Mammary epithelial cell (primary cell): ENCODE data around the gene FGF21.
"Not testable (repeated sequence)": the region's sequence is repeated elsewhere in the genome, so short reads cannot be mapped to it uniquely, and the experiment has no call there.

Source experiments
- EZH2 ChIP-seq: IDR thresholded peaks from 2 replicates; pipeline ENCODE4 v1.6.1; 2012; ENCODE audit warnings: low read length, inconsistent platforms, borderline replicate concordance
- TF ChIP-seq, protein P1 (sequence below), 2 donors: IDR thresholded peaks in 1 of 2; conservative IDR thresholded peaks in 1 of 2; 2 replicates each; pipeline ENCODE4 v1.5.1; 2011 to 2012; ENCODE audit warnings: inconsistent platforms in 2 of 2, low read length in 2 of 2, mild to moderate bottlenecking in 2 of 2, control low read depth in 1 of 2, low read depth in 1 of 2; ENCODE audit not compliant: insufficient read depth in 1 of 2; ENCODE audit errors: extremely low read depth in 1 of 2

DNA sequence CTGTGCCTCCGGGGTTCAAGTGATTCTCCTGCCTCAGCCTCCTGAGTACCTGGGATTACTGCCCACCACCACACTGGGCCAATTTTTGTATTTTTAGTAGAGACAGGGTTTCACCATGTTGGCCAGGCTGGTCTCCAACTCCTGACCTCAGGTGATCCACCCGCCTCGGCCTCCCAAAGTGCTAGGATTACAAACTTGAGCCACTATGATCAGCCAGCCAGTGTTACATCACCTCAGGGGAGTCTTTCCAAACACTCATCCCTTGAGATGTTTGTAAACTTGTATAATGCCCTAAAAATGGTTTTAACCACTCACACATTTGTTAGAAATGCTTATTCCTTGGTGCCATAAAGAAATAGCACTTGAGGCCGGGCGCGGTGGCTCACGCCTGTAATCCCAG lies 31.1 kb downstream of the FGF21 start:
- TF ChIP-seq EZH2 = not testable (repeated sequence)
- TF ChIP-seq, protein P1, sequence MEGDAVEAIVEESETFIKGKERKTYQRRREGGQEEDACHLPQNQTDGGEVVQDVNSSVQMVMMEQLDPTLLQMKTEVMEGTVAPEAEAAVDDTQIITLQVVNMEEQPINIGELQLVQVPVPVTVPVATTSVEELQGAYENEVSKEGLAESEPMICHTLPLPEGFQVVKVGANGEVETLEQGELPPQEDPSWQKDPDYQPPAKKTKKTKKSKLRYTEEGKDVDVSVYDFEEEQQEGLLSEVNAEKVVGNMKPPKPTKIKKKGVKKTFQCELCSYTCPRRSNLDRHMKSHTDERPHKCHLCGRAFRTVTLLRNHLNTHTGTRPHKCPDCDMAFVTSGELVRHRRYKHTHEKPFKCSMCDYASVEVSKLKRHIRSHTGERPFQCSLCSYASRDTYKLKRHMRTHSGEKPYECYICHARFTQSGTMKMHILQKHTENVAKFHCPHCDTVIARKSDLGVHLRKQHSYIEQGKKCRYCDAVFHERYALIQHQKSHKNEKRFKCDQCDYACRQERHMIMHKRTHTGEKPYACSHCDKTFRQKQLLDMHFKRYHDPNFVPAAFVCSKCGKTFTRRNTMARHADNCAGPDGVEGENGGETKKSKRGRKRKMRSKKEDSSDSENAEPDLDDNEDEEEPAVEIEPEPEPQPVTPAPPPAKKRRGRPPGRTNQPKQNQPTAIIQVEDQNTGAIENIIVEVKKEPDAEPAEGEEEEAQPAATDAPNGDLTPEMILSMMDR (conservative IDR thresholded peaks at IDR 0.05 in 1 of 2, IDR thresholded peaks at IDR 0.05 in 1 of 2; ENCODE audit: extremely low read depth in 1 of 2, insufficient read depth in 1 of 2, low read depth in 1 of 2, low read length in 2 of 2) = not testable (repeated sequence)
